NCI-H510A (cell line): ENCODE measurements around the gene NDUFV1.

ENCODE experiments used
- DNase-seq: peaks from one replicate; lab custom pipeline; 2025; lab: John Stamatoyannopoulos, UW

NDUFV1 gene

DNA sequence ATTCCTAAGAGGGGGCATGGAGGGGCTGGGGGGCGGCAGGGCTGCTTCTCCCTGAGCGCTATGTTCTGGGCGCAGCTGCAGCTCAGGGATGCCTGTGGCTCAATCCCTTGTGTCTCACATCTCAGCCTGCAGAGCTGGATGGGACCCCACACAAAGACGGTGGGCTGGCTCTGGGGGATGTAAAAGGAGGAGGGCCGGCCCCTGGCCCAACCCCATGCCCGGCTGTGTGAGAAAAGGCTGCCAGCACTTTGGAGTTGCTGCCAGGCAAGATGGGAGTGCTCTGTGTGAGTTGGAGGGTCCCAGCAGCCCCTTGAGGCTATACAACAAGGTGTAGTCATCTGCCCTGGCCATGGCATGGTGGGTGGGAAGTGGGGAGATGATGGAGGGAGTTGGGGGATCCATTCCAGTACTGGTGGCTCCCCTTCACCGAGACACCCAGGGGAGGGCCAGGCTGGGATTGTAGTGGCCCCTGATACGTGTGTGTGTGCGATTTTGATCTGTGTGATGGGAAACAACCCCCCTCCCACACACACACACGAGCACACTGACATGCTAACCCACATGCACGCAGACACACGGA, 34.1 kb downstream of the NDUFV1 start:
- DNase-seq: no peak

DNA sequence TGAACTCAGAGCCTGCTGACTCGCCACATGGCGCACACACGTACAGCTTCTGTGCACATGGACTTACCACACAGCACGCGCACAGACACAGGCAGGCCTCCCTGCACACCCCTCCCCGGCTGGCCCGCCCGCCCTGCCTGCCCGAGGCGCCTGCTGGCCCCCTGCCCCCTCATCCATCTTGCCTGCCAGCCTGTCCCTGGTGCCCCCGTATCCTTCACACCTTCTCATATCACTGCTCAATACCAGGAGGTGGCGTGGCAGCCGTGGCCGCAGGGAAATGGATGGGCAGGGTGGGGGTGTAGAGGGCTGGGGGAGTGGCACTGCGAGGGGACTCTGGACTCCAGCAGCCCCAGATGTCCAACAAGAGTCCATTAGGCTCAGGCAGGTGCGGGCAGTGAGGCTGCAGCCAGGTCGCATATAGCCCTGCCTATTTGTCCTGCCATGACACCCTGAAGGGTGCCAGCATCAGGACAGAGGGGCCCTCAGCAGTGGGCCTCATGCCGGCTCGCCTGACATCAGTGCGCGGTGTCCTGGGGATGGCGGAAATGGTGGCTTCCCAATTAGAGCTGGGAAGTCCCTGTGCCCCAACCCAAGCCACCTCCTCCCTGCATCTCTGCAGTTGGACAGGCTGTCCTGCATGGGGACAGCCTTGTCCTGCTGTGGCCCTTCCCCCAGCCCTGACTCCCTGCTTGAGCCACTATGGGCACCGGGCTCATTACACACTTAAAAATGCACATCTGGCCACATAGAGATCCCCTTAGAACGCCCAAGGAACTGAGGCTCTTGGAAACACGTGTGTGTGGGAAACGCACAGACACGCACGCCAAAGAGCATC, 34.8 kb downstream of the NDUFV1 start:
- no peak for DNase-seq

DNA sequence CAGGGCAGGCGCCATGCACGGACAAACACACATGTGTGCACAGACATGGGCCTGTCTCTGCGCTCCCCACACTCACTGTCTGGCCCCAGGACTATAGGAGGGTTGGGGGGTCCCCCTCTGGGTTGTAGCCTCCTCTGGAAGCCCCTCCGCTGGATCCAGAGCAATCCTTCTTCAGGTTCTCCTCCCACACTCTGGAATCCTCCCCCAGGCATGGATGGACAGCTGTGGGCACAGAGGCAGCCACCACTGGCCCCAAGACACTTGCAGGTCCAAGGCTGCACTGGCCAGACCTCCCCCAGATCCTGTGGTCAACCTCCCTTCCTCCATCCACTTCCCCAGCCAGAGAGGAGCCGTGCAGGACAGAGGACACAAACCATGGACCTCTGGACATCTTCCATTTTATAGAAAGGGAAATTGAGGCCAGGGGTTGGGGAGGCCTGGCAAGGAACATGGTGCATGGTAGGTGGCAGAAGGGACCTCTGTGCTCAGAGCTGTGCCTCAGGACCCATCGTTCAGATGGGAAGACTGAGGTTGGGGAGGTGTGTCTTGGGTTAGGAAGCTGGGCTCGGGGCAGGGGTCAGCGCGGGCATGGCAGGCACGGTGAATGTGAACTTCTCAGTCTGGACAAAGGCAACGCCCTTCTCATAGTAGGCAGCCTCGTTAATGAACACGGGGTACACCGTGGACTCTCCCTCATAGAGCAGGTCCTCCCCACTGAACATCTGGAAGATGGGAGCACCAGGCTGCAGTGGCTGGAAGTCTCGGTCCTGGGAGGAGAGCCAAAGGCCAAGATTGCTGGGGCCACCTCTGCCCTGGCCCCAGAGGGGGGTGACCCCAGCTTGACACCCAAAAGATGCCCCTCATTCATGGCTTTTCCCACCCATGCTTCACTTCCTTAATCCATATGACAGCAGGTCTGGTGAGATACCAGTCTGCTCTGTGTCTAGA, 35.7 kb downstream of the NDUFV1 start:
- DNase-seq: no peak

DNA sequence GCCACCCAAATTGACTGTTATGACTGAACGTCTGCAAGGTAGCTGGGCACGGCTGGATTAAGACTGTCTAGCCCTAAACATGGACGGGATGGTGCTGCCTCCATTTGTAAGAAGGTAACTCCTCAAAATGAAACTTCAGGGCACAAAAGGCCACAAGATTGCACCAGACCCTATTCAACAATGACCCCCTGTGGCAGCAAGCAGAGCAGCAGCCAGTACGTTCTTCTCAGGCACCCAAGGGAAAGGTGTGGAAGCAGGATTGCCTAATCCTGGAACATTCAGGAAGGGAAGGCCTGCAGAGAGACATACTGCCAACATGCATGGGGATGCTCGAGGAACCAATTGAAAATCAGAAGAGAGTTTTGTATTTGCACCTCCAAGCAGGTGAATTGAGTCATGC, 37.3 kb downstream of the NDUFV1 start:
- no peak for DNase-seq

DNA sequence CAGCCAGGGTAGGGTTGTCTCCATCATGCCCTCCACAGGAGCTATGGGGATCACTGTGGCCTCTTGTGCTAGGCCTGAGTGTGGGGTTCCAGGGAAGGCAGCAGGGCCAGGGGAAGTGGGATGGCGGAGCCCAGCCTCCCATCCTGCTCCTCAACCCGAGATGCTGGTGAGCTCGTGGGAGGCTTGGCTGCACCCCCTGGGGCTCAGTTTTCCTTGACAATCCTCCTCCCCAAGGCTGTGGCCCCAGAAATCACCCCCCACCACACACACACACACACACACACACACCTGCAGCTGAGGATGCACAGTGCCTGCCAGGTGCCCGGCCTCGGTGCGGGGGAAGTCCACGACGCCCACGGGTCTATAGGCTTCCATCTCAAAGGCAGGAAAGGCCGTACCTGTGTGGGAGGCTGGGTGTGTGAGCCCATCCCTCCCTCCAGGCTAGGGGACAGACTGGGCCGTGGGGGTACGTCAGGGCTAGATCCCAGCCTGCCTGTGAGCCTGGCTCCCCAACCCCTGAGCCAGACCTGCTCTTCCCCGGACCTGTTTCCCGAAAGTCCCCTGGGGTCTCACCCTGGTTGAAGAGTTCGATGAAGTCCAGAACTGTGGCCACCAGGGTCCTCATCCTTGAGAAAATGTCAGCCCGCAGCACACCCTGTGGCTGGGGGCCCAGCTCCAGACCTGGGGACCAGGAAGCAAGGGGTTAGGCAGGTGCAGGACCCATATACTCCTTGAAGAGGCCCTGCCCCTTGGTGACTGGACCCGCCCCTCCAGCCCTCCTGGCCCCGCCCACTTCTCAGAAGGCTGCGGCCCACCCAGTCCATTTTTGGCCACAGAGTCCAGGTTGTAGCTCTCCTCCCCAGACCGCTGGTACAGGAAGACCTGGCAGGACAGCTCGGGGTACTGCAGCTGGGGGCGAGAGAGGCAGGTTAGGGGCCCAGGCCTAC, 38.0 kb downstream of the NDUFV1 start:
- no peak for DNase-seq

DNA sequence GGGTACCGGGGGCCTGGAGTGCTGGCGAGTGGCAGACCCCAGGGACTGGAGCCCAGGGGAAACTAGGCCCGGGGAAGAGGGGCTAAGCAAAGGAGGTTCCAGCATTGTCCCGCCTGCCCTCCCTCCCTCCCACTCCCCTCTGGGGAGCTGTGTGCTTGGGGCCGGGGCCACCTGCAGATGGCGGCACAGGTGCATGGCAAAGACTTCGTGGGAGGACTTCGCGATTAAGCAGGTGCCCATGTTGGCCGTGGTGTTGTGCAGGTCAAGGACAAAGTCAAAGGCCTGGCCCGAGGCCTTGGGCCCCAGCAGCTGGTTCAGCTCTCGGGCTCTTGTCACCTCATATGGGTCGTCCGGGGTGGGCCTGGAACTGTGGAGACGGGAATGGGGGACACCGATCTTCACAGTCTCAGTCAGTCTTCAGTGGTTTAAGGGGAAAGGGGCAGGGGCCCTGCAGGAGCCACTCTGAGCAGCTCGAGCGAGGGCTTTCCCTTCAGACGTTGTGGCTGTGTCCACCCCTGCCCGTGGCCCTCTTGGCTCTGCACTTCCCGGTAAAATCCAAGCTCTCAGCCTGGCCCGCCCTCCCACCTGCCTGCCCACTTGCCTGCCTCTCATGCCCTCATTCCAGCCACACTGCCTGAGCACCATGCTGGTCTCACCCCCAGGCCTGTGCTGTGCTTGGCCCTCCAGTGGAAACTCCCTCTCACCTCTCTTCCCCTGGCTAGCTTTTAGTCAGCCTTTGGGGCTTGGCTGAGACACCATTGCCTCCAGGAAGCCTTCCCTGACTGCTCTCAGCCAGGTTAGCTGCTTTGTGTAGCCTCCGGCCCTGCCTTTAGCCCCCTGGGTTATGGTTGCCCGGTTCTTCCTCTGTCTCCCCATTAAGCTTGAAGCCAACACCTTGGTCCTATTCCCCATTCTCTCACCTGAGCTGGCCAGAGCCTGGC, 39.1 kb downstream of the NDUFV1 start:
- peak; percentile 9 for DNase-seq

DNA sequence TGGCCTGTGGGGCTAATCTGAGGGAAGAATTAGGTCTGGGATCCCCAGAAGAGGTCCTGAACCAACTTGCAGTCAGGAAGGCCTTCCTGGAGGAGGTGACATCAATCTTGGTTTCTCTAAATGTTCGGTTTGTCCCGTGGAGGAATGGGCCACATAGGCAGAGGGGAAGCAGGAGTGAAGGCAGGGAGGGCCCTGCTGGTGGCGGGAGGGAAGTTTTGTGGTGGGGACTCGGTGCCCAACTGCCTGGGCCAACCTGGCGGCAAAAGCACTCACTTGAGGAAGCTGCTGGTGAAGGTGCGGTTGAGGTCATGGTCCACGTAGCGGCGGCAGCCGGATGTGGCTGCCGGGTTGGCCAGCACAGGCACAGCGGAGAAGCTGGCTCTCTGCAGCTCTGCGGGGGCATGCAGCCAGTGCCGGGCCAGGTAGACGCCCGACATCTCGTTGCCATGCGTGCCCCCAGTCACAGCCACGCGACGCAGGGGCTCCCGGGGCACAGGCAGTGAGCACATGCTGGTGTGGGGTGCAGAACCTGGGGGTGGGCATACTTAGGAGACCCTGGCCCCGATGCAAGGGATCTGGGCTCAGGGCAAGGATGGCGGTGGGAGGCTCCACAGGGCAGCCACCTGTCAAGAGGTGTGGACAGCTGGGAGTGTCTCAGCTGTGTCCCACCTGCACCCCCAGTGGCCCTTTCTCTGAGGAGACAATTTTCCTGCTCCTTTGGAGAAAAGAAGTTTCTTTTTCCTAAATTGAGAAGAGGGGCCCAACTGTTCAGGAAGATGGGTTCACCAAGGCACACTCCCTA, 40.0 kb downstream of the NDUFV1 start:
- DNase-seq: no peak

DNA sequence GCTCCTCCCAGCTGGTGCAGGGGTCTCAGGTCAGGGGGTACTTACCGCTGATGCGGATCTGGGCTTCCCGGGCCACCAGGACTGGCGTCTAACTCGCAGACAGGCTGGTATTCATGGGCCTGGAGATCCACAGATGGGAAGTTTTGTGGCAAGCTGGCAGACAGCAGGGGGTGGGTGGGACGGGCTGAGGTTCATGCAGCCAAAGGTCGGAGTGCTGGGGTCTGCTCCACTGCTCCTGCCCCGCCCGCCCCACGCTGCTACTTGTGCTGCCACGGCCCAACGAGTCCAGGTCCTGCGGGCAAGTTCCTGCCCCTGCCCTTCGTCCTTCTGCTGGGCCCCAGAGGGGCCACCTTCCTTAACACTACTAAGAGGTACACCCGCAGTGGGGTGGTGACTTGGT, 40.7 kb downstream of the NDUFV1 start:
- DNase-seq: no peak

DNA sequence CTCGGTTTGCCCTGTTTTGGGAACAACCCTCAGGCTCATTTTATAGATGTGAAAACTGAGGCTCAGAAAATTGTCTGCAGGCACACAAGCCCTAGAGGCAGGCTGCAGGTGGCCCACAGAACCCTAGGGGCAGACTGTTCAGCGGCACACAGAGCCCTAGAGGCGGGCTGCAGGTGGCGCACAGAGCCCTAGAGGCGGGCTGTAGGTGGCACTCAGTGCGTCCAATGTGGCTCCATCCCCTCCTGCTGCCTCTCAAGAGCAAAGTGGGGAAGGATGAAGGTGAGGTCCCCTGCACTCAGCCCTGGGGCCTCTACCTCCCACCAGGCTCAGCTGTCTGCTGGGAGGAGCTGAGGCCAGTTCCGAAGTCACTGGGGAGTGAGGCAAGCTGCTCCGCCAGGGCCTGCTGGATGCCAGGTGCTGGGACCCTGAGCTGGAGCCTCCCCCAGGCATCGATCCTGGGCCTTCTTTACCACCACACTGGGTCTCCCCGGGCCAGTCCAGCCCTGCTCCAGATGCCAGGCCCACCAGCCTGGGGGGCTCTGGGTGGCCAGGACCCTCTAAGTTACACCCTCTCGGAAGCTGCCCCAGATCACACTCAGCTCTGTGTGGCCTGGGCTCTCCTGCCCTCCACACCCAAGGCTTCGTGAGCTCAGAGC, 41.5 kb downstream of the NDUFV1 start:
- peak; percentile 62 for DNase-seq

DNA sequence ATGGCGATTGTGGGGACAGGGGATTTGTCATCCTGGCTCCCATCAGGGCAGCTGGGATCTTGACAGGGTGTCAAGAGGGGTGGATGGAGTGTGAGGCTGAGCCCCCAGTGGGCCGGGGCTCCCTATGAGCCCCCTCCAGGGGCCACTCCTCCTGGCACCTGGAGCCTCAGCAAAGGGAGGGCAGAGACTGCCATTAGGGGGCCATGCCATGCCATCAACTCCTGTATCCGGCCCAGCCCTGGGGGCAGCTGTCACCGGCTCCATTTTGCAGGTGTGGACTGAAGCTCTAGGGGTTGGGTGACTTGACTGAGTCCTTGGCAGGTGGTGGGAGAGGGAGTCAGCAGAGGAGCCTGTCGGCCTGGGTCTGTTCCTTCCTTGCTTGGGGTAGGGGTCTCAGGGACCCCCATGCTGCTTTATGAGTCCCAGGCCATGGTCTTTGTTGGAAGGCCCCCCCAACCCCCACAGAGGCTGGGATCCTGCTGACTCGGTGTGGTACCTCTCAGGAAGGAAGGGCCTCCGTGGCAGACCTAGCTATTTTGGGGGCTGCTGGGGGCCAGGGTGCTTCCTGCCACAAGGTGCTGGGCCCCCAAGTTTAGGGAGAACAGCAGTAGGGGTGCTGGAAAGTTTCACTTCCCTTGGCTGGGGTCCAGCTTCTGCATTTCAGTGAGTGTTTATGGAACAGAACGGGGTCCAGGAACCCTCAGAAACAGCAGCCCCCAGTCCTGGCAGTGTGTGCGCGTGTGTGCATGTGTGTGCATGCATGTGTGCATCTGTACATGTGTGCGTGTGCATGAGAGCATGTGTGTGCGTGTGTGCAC, 42.3 kb downstream of the NDUFV1 start:
- no peak for DNase-seq

DNA sequence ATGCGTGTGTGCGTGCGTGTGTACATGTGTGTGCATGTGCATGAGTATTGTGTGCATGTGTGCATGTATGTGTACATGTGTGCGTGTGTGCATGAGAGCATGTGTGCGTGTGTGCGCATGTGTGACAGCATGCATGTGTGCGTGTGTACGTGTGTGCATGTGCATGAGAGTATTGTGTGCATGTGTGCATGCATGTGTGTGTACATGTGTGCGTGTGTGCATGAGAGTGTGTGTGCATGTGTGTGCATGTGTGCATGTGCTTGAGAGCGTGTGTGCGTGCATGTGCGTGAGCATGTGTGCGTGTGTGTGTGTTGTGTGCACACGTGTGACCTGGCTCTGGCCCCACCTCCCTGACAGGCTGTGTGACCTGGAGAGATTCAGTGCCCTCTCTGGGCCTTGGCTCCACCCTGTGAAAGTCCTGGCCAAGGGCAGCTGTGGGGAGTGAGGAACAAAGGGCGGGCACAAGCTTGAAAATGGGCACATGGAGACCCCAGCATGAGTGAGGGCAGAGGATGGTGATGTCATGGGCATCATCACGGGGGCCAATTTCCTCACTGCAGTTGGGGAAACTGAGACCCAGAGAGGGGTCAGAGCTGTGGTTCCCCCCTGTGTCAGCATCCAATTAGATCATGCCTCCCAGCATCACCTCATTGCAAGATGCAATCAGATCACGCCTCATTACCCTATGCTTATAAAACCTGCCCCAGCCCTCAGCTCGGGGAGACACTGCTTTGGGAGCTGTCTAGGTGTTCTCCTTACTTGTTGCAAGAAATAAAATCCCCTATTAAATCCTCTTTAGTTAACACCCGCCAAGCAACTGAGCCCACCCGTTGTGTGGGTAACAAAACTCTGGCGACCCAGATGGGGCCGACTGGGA, 43.1 kb downstream of the NDUFV1 start:
- DNase-seq: no peak

DNA sequence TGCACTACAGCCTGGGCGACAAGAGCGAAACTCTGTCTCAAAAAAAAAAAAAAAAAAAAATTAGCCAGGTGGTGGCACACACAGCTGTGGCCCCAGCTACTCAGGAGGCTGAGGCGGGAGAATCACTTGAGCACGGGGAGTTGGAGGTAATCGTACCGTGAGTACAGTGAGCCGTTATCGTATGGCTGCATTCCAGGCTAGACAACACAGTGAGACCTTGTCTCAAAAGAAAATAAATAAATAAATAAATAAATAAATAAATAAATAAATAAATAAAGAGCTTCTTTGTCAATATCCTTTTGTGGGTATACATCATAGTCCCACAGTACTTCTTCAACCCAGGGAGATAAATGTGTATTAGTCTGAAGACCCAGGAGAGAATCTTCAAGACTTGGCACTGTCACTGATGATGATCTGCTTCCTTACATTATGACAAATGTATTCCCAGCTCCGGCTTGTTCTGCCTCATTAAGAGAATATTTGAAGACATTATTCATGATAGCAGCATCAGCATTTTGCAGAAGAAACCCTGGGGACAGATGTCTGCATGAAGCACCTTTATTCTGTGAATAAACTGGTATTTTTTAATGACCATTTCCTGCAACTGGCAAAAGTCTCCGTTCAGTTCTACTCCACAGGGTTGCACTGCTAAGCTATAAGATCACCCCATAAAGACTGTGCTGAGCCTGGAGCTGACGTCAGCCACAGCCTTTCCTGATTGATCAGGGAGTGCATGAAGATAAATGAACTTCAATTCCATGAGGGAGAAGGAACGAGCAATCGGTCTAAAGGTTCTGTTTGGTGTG, 45.4 kb downstream of the NDUFV1 start:
- DNase-seq: no peak

DNA sequence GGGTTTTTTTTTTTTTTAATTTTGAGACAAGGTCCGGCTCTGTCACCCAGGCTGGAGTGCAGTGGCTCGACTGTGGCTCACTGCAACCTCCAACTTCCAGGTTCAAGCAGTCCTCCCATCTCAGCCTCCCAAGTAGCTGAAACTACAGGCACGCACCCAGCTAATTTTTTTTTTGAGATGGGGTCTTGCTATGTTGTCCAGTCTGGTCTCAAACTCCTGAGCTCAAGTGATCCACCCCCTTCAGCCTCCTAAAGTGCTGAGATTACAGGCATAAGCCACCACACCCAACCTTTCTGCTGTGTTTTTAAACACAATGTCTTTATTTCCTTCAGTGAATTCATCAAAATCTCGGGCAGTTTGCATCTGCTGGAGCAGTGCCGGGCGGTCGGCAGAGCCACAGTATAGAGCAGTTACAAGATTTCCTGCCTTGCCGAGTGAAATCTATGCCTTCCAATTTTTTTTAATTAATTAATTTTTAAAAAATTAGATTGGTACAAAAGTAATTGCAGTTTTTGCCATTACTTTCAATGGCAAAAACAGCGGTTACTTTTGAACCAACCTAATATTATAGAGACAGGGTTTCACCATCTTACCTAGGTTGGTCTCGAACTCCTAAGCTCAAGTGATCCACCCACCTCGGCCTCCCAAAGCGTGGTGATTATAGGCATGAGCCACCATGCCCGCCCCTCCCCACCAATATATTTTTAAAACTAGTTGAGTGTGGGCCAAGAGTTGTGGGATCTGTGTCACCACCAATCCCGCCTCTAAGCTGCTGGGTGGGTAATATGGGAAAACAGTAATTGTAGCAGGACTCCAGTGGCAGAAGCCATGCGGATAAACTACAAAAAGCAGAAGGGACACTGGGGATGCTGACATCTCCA, 46.5 kb downstream of the NDUFV1 start:
- DNase-seq: no peak

DNA sequence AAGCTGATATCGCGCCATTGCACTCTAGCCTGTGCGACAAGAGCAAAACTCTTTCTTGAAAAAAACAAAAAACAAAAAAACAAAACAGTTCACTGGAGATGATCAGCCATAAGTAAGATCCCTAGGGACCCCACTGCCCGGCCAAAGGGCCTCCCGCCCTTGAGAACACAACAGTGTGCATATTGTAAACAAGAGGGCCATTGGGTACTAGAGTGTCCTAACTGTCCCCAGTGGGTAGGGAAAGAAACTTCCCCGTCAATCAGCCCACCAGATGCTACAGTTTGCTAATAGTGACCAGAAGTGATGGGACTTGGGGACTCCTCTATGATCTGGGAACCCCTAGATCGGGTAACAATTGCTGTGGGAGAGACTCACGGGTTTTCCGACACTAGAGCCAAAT, 47.5 kb downstream of the NDUFV1 start:
- DNase-seq: no peak

DNA sequence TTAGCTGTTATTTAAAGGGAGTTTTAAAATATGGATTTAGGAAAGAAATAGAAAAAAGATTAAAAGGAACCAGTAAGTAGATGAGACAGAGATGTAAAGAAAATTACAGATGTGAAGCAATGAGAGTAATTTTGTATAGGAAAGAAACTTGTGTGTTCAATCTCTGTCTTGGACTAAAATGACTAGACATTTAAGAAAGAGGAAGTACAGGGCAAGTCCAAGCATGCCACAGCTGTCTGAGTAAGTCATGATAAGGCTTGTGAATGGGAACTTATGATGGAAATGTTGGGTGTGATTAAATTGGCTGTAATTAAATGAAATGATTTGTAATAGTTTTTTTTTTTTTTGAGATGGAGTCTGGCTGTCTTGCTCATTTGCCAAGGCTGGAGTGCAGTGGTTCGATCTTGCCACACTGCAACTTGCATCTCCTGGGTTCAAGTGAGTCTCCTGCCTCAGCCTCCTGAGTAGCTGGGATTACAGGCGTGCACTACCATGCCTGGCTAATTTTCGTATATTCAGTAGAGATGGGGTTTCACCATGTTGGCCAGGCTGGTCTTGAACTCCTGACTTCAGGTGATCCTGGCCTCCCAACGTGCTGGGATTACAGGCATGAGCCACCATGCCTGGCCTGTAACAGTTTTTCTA, 49.7 kb downstream of the NDUFV1 start:
- DNase-seq: no peak
